Pancreas (tissue), 10 donors: ENCODE results near the gene LDLRAD4. TPM values are rescaled to one million over a fixed set of nuclear protein-coding genes. Genes with fewer than 3 reads are reported as not detected.

ENCODE experiments used
- ATAC-seq, 4 donors: fragments of 200-7000 bp; cut with Tn5 transposase; one replicate each; pipeline versions ENCODE4 v1.8.0 to v1.9.1; 2020; ENCODE audit warnings: mild to moderate bottlenecking in 4 of 4, moderate library complexity in 4 of 4
- DNase-seq, 6 donors: peaks; one replicate each; pipeline ENCODE4 v3.0.0-alpha.2; 2020
- FAIRE-seq: peaks from 2 replicates; lab custom pipeline; 2012; peaks lifted over from hg19 to GRCh38; lab: Jason Lieb, UNC
- H3K27ac ChIP-seq, 4 donors: fragments of 200-600 bp; sonication (generic); 1 replicate in 3 of 4; 2 replicates in 1 of 4; pipeline versions ENCODE4 v1.5.0 to v1.8.0; 2020
- H3K27me3 ChIP-seq, 4 donors: fragments of 200-600 bp; one replicate each; pipeline ENCODE4 v1.8.0; 2021
- H3K36me3 ChIP-seq, 3 donors: fragments of 200-600 bp; sonication (generic) in 1 of 3; one replicate each; pipeline versions ENCODE4 v1.5.0 to v1.8.0; 2020 to 2021
- H3K4me1 ChIP-seq, 3 donors: fragments of 200-600 bp; one replicate each; pipeline ENCODE4 v1.8.0; 2021
- H3K4me3 ChIP-seq, 4 donors: fragments of 200-600 bp; sonication (generic) in 2 of 4; one replicate each; pipeline versions ENCODE4 v1.5.0 to v1.8.0; 2020 to 2021
- H3K9me3 ChIP-seq, 4 donors: fragments of 200-600 bp; one replicate each; pipeline ENCODE4 v1.8.0; 2021
- CTCF ChIP-seq, 4 donors: fragments of 200-600 bp; sonication (generic) in 3 of 4; IDR thresholded peaks; one replicate each; pipeline versions ENCODE4 v1.5.0 to v1.8.0; 2021; ENCODE audit warnings: antibody characterized with exemption in 4 of 4
- WGBS, 2 donors: extraction: QIAGEN DNeasy Blood & Tissue Kit; methylation state at CpG; one replicate each; pipeline ENCODE4 v1.1.7; 2013; 5-methylcytosine and 5-hydroxymethylcytosine counted together
- intact Hi-C, 3 donors: fragments of 100-400 bp; cut with DNase I; formaldehyde crosslinking; loops; one replicate each; pipeline versions ENCODE4 v1.11.1 to v1.14.2; 2022
- polyA plus RNA-seq, 2 donors: library from polyadenylated mRNA; stranded (reverse); fragments of 200-250 nt; gene quantifications; one replicate each; pipeline ENCODE4 v1.2.3, GENCODE V29; 2013
- total RNA-seq, 6 donors: library from RNA; stranded (reverse); fragmentation: NEBNext Ultra II Directional in 4 of 6; extraction: Animal tissue kit (Norgen Biotek cat#: 25700) in 4 of 6; gene quantifications; one replicate each; pipeline versions ENCODE4 v1.2.1 to v1.2.4, GENCODE V29; 2021 to 2023
- donor health status: healthy with polysubstance abuse.
- donor health status: DM: no; HTN: no; CAD: no; lungs with moderate emphysema.
- donor health status: DM: no; HTN: no; CAD: no.
- donor health status: control.
- donor health status: control.
- donor health status: Bipolar disorder and iron deficiency.
- donor health status: DM: yes; HTN: yes; CAD: no.
- donor health status: DM: no; HTN: no; CAD: no.
- donor health status: DM: no; HTN: no; CAD: no.
- donor health status: DM: yes; HTN: yes; CAD: no.

LDLRAD4 gene
- total and polyA plus RNA-seq, 8 donors: 2.5 to 21.8 (median 5.7) TPM

DNA sequence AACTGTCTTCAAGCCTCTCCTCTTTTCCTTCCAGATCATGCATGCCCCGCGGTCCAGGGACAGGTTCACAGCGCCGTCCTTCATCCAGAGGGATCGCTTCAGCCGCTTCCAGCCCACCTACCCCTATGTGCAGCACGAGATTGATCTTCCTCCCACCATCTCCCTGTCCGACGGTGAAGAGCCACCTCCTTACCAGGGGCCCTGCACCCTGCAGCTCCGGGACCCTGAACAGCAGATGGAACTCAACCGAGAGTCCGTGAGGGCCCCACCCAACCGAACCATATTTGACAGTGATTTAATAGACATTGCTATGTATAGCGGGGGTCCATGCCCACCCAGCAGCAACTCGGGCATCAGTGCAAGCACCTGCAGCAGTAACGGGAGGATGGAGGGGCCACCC lies 426.5 kb downstream of the LDLRAD4 start:
- intact Hi-C loops: no loop called here
- no peak for TF ChIP-seq CTCF (IDR thresholded peaks at IDR 0.05)
- H3K36me3 ChIP-seq: no peaks in the 10 kb centered on the region
- H3K27me3 ChIP-seq: no peaks in the 10 kb centered on the region
- H3K4me3 ChIP-seq: no peak overlapping the region
- ATAC-seq (no peak), DNase-seq (no peak), FAIRE-seq (no peak)
- H3K27ac ChIP-seq: no peak overlapping the region
- H3K4me1 ChIP-seq: no peaks in the 10 kb centered on the region
- H3K9me3 ChIP-seq: no peaks in the 10 kb centered on the region
- 90% methylated on average over 16 of the region's 16 CpGs for WGBS, 2 donors

DNA sequence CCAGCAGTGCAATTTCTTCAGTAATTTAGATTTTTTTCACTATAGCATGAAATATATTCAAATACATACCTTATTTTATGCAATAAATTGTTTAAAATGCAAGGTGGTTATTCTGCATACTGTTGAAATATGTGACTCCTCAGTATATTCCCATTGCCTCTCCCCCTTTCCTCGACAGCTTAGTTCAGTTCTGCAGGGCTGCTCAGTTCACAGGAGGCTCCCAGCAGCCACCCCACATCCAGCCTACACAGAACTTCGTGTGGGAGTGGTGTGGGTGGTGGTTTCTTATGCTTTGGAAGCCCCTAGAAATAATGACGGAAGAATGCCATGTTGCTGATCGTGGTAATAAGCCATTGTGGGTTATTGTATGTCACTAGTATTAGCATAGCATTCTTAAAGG lies 428.1 kb downstream of the LDLRAD4 start:
- H3K27ac ChIP-seq: no peak overlapping the region
- no peak for TF ChIP-seq CTCF (IDR thresholded peaks at IDR 0.05)
- DNase-seq (no peak), ATAC-seq (no peak), FAIRE-seq (no peak)
- 63 to 69% methylated on average over 4 of the region's 4 CpGs for WGBS, 2 donors
- no peaks in the 10 kb centered on the region for H3K36me3 ChIP-seq
- intact Hi-C loops: no loop called here
- H3K9me3 ChIP-seq: no peaks in the 10 kb centered on the region
- H3K4me1 ChIP-seq: no peaks in the 10 kb centered on the region
- H3K4me3 ChIP-seq: no peak overlapping the region
- no peaks in the 10 kb centered on the region for H3K27me3 ChIP-seq

DNA sequence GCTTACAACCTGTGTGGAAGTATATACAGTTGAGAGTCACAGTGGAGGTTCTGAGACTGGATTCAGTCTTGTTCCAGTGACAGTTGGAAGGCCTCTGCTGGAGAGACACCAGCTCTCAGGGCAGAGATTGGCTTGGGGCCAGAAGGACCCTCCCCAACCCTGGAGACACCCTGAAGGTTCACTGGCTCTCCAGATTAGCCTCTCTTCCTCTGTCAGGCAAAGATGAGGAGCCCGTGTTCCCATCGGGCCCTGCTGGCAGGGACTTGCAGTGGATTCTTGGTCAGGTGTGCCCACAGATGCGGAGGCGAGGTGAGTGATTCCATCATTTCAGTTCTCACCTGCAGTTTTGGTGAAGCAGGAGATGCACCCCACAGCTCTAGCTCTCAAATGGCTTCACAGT lies 429.2 kb downstream of the LDLRAD4 start:
- no peak overlapping the region for H3K27ac ChIP-seq
- intact Hi-C loops: no loop called here
- WGBS, 2 donors: 86 to 95% methylated on average over 4 of the region's 4 CpGs
- H3K4me3 ChIP-seq: no peak overlapping the region
- no peaks in the 10 kb centered on the region for H3K36me3 ChIP-seq
- no peaks in the 10 kb centered on the region for H3K4me1 ChIP-seq
- DNase-seq: no peak
- H3K9me3 ChIP-seq: no peaks in the 10 kb centered on the region
- no peak for TF ChIP-seq CTCF (IDR thresholded peaks at IDR 0.05)
- FAIRE-seq: no peak
- no peak for ATAC-seq
- no peaks in the 10 kb centered on the region for H3K27me3 ChIP-seq

GRCh38 chr18:13649397-13650390 lies 431.1 kb downstream of the LDLRAD4 start:
- intact Hi-C loops: no loop called here
- H3K27ac ChIP-seq: no peak overlapping the region
- TF ChIP-seq CTCF (IDR thresholded peaks at IDR 0.05): no peak
- DNase-seq: no peak
- 81 to 83% methylated on average over 23 of the region's 23 CpGs for WGBS, 2 donors
- no peaks in the 10 kb centered on the region for H3K27me3 ChIP-seq
- no peak overlapping the region for H3K4me3 ChIP-seq
- H3K9me3 ChIP-seq: no peaks in the 10 kb centered on the region
- no peak for ATAC-seq
- no peaks in the 10 kb centered on the region for H3K36me3 ChIP-seq
- FAIRE-seq: no peak
- no peaks in the 10 kb centered on the region for H3K4me1 ChIP-seq
